MCF 10A (cell line): Measurements from ENCODE around the gene DIAPH2. TPM values are rescaled to one million over a fixed set of nuclear protein-coding genes. Genes with fewer than 3 reads are reported as not detected.

Experiments used
- BruUV-seq: library from RNA; stranded (reverse); fragments of 400-500 nt; replicated peaks from 2 replicates; lab custom pipeline; 2021; lab: Mats Ljungman, UMichigan
- CTCF ChIA-PET: fragments of 300-600 bp; sonication (Branson Sonifier 250); formaldehyde crosslinking; extraction: SDS; loops from one replicate; lab custom pipeline; 2021; ENCODE audit warnings: antibody characterized with exemption, inconsistent platforms; lab: Yijun Ruan, JAX
- POLR2A ChIA-PET: fragments of 300-600, 350-650 bp; sonication (Branson Sonifier 250); formaldehyde crosslinking; extraction: SDS; loops from one replicate; lab custom pipeline; 2020; ENCODE audit warnings: antibody characterized with exemption, inconsistent platforms; lab: Yijun Ruan, JAX
- DNase-seq: peaks from one replicate; pipeline ENCODE4 v3.0.0-alpha.2; 2018; ENCODE audit not compliant: unreplicated experiment
- H3K27ac Mint-ChIP-seq: one replicate; pipeline ENCODE4 v1.8.0; 2022; ENCODE audit warnings: mild to moderate bottlenecking, low read depth, mixed read lengths; ENCODE audit not compliant: unreplicated experiment
- H3K27me3 Mint-ChIP-seq: one replicate; pipeline ENCODE4 v1.8.0; 2022; ENCODE audit warnings: mixed read lengths; ENCODE audit not compliant: insufficient read depth, unreplicated experiment
- H3K36me3 Mint-ChIP-seq: one replicate; pipeline ENCODE4 v1.8.0; 2022; ENCODE audit warnings: mild to moderate bottlenecking, moderate library complexity, mixed read lengths; ENCODE audit not compliant: insufficient read depth, unreplicated experiment
- H3K4me1 Mint-ChIP-seq: one replicate; pipeline ENCODE4 v1.8.0; 2022; ENCODE audit warnings: mixed read lengths; ENCODE audit not compliant: insufficient read depth, unreplicated experiment
- H3K4me3 Mint-ChIP-seq: one replicate; pipeline ENCODE4 v1.8.0; 2022; ENCODE audit warnings: mild to moderate bottlenecking, moderate library complexity, mixed read lengths; ENCODE audit not compliant: unreplicated experiment
- H3K9me3 Mint-ChIP-seq: one replicate; pipeline ENCODE4 v1.8.0; 2022; ENCODE audit warnings: mixed read lengths; ENCODE audit not compliant: unreplicated experiment
- CTCF ChIP-seq: fragments of 200-600 bp; IDR thresholded peaks from one replicate; pipeline ENCODE4 v1.8.0; 2022; ENCODE audit warnings: antibody characterized with exemption, mild to moderate bottlenecking; ENCODE audit not compliant: unreplicated experiment
- intact Hi-C: fragments of 100-400 bp; cut with micrococcal nuclease; formaldehyde crosslinking; loops from 2 replicates; pipeline ENCODE4 v1.14.1; 2022
- total RNA-seq: library from RNA; stranded (reverse); gene quantifications from 2 replicates; pipeline ENCODE4 v1.2.3, GENCODE V29; 2022

The DIAPH2 gene
- total RNA-seq, 1 experiment from 2014 or later: 17.6 TPM

DNA sequence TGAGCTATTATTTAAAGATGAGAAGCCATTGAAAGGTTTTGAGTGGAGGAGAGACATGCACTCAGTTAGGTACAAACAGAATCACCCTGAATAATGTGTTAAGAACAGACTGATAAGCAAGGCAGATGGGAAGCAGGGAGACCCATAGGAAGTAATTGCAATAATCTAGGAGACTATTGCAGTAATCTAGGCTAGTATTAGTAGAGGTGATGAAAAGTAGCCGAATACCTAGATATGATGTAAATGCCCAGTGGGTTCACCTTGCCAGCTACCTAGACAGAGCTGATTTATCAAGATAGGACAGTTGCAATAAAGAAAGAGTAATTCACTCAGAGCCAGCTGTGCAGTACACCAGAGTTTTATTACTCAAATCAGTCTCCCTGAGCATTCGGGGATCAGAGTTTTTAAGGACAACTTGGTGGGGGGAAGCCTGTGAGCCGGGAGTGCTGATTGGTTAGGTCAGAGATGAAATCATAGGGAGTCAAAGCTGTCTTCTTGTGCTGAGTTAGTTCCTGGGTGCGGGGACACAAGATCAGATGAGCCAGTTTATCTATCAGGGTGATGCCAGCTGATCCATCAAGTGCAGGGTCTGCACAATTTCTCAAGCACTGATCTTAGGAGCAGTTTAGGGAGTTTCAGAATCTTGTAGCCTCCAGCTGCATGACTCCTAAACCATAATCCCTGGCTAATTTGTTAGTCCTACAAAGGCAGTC is 626.6 kb downstream of the DIAPH2 start:
- no peak for DNase-seq
- peaks cover 11% of the 10 kb centered on the region for H3K27me3 Mint-ChIP-seq
- H3K4me3 Mint-ChIP-seq: no peak overlapping the region
- BruUV-seq: no TSS peak
- no peaks in the 10 kb centered on the region for H3K4me1 Mint-ChIP-seq
- peaks cover 5% of the 10 kb centered on the region for H3K36me3 Mint-ChIP-seq
- intact Hi-C loops: no loop called here
- CTCF ChIA-PET: no interaction called here
- H3K9me3 Mint-ChIP-seq: no peaks in the 10 kb centered on the region
- no peak overlapping the region for H3K27ac Mint-ChIP-seq
- no peak for TF ChIP-seq CTCF
- POLR2A ChIA-PET: interaction anchor here (0.7 kb wide), 1 partner anchor 580 kb away, joined by 3 read pairs; no protein-coding TSS in a partner anchor

DNA sequence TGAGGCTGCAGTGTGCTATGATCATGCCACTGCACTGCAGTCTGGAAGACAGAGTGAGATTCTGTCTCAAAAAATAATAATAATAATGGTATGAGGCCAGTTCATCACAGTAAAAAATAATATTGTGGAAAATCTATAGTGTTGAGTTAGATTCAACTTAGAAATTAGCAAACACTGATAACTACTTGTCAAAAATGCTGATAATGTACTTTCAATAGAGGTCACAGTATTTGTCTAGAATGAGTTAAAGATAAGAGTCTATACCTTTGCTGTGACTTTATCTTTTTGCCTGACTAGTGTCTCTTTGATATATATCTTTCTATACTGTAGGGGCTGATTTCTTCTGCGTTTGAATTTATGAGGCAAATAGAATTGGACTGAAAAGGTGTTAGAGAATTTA is 629.7 kb downstream of the DIAPH2 start:
- Mint-ChIP-seq H3K4me3 (no peak overlapping the region), H3K27ac (no peak overlapping the region), H3K27me3 (no peaks in the 10 kb centered on the region), H3K36me3 (peaks cover 5% of the 10 kb centered on the region), H3K4me1 (no peaks in the 10 kb centered on the region), H3K9me3 (no peaks in the 10 kb centered on the region)
- intact Hi-C loops: no loop called here
- ChIA-PET CTCF (no interaction called here), POLR2A (no interaction called here)
- no peak for TF ChIP-seq CTCF
- no TSS peak for BruUV-seq
- no peak for DNase-seq

DNA sequence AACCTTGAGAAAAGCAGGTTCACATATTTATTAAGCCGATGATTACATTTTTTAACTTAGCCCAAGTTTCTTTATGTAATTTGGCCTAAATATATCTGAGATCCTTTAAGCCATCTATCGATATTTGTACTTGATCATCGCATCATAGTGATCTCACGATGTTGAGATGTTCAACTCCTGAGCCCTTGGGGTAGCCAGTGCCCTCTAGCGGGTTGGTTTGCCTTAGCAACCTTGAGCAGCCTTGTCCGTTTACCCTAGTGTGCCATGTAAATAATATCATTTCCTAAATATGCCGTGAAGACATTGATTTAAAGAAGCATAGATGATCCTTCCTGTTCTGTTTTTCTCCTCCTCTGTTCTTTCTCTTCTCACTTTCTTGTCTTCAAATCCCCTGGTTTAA is 631.3 kb downstream of the DIAPH2 start:
- Mint-ChIP-seq H3K9me3 (no peaks in the 10 kb centered on the region), H3K27me3 (no peaks in the 10 kb centered on the region), H3K4me3 (no peak overlapping the region), H3K27ac (no peak overlapping the region), H3K36me3 (peaks cover 5% of the 10 kb centered on the region), H3K4me1 (no peaks in the 10 kb centered on the region)
- POLR2A ChIA-PET: no interaction called here
- CTCF ChIA-PET: no interaction called here
- intact Hi-C loops: no loop called here
- no TSS peak for BruUV-seq
- TF ChIP-seq CTCF: no peak
- peak; percentile 9 for DNase-seq

DNA sequence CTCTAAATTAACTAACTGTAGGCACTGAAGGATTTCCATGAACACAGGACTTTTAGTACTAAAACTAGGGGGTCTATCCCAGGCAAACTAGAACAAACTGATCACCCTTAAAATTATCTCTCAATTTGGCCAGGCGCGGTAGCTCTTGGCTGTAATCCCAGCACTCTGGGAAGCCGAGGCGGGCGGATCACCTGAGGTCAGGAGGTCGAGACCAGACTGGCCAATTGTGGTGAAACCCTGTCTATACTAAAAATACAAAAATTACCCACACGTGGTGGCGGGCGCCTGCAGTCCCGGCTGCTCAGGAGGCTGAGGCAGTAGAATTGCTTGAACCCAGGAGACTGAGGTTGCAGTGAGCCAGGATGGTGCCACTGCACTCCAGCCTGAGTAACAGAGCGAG is 635.7 kb downstream of the DIAPH2 start:
- no peak for DNase-seq
- no TSS peak for BruUV-seq
- no peaks in the 10 kb centered on the region for H3K4me1 Mint-ChIP-seq
- H3K27me3 Mint-ChIP-seq: no peaks in the 10 kb centered on the region
- no peak overlapping the region for H3K4me3 Mint-ChIP-seq
- peaks cover 7% of the 10 kb centered on the region for H3K36me3 Mint-ChIP-seq
- ChIA-PET CTCF (no interaction called here), POLR2A (interaction anchor here (0.6 kb wide), 1 partner anchor 29 kb away, joined by 3 read pairs; no protein-coding TSS in a partner anchor)
- H3K9me3 Mint-ChIP-seq: no peaks in the 10 kb centered on the region
- no peak overlapping the region for H3K27ac Mint-ChIP-seq
- no peak for TF ChIP-seq CTCF
- intact Hi-C loops: no loop called here
